GM12874 (cell line): Measurements from ENCODE around the gene PTPRM.

Source experiments
- TF ChIP-seq, protein P1 (sequence below): IDR thresholded peaks from 2 replicates; pipeline ENCODE4 v1.5.1; 2011; ENCODE audit warnings: low read depth, mild to moderate bottlenecking, control low read depth, low read length, moderate library complexity; ENCODE audit not compliant: insufficient read depth

The PTPRM gene

GRCh38 chr18:7844017-7844416 lies 276.9 kb downstream of the PTPRM start:
- TF ChIP-seq, protein P1, sequence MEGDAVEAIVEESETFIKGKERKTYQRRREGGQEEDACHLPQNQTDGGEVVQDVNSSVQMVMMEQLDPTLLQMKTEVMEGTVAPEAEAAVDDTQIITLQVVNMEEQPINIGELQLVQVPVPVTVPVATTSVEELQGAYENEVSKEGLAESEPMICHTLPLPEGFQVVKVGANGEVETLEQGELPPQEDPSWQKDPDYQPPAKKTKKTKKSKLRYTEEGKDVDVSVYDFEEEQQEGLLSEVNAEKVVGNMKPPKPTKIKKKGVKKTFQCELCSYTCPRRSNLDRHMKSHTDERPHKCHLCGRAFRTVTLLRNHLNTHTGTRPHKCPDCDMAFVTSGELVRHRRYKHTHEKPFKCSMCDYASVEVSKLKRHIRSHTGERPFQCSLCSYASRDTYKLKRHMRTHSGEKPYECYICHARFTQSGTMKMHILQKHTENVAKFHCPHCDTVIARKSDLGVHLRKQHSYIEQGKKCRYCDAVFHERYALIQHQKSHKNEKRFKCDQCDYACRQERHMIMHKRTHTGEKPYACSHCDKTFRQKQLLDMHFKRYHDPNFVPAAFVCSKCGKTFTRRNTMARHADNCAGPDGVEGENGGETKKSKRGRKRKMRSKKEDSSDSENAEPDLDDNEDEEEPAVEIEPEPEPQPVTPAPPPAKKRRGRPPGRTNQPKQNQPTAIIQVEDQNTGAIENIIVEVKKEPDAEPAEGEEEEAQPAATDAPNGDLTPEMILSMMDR: no peak

DNA sequence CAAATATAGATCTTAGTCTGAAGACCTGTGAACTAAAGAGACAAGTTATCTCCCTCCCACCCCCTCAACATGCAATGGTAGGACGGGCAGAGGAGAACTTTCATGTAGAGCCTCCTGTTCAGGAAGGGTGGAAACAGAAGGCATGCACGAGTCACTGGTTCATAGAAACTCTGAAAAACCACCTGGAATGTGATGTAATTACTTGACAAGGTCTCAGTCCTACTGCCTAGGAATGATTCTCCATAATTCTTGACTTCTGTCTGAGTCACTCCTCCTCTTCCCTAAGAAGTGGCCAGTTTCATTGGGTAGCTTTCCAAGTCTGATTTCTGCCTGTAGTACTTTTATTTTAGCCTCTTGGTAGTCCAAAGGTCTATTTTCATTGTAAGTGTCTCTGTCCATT lies 277.3 kb downstream of the PTPRM start:
- TF ChIP-seq, protein P1: no peak

GRCh38 chr18:7846335-7846734 lies 279.2 kb downstream of the PTPRM start:
- TF ChIP-seq, protein P1: no peak

DNA sequence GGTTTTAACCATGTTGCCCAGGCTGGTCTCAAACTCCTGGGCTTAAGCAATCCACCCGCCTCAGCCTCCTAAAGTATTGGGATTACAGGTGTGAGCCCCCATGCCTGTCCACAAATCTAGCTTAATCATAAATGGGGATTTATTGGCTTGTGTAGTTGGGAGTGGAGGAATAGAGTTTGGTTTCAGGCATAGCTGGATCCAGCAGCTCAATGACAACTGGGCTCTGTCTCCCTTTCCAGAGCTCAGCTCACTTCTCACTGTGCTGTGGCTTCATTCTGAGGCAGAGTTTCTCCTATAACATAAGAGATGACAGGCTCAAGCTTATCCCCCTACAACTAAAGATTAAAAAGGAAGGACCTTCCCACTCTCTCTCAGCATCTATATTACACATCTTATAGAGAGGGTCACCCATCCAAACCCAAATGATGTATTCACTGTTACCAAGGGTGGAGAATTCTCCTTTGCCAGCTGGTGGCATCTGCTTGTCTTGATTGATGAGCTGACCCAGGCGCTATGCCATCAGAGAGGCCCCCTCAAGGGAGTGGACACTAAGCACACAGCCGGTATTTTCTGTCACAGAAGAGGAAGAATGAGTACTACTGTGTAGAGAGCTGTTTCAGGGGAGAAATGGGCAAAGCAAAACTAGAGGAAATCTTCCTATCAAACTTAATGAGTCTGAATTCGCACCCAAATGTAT lies 280.4 kb downstream of the PTPRM start:
- TF ChIP-seq, protein P1: no peak

DNA sequence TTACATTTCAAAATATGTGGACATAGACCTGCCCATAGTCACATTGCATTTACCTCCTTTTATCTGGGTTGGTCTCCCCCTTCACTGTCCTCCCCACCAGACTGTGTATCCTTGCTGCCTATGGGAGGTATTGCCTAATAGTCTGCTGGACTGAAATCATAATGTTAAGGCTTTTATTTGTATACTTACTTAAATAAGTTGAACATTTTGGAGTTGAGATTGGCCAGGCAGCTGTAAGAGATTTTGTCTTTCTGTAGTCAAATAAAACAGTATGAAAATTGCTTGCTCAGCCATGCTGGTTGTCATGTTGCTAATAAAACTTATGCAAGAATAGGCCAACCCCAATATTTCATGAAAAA lies 280.9 kb downstream of the PTPRM start:
- TF ChIP-seq, protein P1: no peak

GRCh38 chr18:7850446-7850845 lies 283.3 kb downstream of the PTPRM start:
- TF ChIP-seq, protein P1: no peak

DNA sequence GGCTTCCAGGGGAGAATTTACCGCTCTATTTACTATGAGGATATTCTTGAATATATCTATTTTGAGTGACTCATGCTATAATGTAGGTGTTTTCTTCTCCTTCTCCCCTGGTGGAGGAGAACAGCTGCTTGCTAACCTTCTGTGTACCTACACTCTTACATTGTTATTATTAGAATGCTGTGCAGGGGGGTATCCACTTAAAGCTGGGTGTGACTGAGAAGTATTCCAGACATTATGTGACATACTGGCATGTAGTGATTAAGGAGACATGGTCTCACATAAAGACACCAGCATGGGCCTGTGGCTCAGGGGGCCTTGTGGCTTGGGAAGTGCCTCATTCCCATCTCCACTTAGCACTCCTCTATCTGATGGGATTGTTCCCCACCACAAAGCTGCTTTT lies 287.9 kb downstream of the PTPRM start:
- TF ChIP-seq, protein P1: no peak
